ENCODE data around the gene TMEM44. TPM values are rescaled to one million over a fixed set of nuclear protein-coding genes. Genes with fewer than 3 reads are reported as not detected.

TMEM44 gene, protein sequence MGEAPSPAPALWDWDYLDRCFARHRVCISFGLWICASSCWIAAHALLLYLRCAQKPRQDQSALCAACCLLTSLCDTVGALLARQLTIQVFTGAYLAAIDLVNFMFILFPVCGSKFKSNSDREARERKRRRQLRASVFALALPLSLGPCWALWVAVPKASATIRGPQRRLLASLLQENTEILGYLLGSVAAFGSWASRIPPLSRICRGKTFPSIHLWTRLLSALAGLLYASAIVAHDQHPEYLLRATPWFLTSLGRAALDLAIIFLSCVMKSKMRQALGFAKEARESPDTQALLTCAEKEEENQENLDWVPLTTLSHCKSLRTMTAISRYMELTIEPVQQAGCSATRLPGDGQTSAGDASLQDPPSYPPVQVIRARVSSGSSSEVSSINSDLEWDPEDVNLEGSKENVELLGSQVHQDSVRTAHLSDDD
- total RNA-seq (2014; rRNA removed; shearing (Covaris generic); ENCODE audit: low replicate concordance): 4.0 and 17.5 TPM in 2 replicates

DNA sequence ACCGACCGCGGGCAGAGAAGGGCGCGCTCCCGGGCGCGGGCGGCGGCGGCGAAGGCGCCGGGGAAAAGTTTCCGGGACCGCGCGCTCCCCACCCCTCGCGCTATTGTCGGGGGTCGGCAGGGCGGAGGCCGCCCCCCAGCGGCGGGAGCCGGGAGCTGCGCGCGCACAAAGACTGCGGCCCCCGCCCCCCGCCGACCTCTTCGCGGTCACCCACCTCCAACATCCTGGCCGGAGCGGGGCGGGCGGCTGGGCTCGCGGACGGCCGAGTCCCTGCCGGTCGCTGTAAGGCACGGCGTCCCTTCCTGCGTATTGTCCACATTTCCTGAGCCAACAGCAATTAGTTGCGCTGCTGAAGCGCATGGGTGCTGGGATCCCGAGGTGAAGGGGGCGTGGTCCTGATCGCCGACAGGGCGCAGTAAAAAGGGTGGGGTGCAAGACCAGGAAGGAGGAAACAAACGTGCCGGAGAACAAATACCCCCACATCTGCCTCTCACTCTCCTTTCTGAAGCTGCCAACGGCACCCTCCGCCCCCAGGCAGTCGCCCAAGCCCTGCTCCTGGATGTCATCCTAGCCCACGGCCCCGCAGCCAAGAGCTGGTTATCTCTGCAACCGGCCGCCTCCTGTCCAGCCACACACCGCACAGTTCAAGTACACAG, at the start of gene TMEM44:
Gene TMEM44 (minus strand): TSS at position 71 of the 656 bp plus-strand sequence. CDS start 204 bp downstream, outside the sequence.
- in situ Hi-C loops (cut with HindIII; ENCODE audit: low pct_unique_long_range_greater_than_20kb, low sequenced_read_pairs): no loop called here
- peak; percentile 96 for DNase-seq (ENCODE audit: low read depth)

DNA sequence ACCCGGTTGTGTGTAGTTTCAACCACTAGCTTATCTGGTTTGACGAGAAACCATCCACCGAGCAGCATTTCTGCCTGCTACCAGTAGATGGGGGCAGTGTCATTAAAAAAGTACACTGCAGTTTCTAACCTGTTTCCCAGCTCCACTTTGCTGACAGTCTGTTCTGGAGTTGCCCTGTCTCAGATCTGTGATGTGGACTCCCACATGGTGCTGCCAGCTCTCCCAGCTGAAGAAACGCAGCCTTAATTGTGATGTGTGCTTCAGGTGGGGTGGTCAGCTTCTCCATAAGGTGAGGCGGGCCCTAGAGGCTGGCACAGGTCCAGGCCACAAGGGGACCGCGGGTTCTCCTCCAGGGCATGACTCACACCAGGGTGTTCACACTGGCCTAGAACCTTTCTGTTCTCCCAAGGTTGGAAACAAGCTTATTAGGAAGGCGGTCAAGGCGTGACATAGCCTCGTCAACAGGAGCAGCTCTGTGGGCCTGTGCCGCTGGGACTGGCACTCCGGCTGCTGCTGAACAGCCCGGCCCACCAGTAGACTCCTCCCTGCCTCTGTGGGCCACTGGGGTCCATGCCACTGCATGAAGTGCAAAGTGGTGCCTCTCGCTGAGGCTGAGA, 49.6 kb upstream of the TMEM44 start:
- peak; percentile 84 for DNase-seq (ENCODE audit: low read depth)
- in situ Hi-C loops (cut with HindIII; ENCODE audit: low pct_unique_long_range_greater_than_20kb, low sequenced_read_pairs): loop anchor here (10.0 kb wide), 1 partner anchor 572 kb away; no protein-coding TSS in a partner anchor

DNA sequence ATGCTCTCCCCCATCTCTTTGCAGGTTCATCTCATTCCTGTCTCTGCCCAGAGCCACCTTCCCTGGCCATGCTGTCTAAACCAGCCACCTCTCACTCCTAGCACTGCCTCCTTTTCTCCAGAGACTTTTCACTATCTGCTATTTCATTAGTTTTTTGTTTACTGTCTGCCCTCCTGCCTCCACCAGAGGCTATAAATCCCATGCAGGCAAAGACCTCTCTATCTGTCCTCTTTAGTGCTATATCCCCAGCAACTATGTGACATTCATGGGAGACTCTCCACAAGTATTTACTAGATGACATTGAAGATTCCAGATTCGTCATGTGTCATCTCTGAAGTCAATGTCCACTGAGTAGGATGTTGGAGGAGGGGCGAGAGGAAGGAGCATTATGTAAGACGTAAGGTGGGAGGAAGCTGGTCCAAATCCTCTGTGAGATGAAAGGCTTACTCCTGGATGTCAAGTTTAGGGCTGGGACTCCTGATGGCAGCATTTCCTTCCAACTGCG, 49.0 kb upstream of the TMEM44 start:
- no peak for DNase-seq (ENCODE audit: low read depth)
- in situ Hi-C loops (cut with HindIII; ENCODE audit: low pct_unique_long_range_greater_than_20kb, low sequenced_read_pairs): loop anchor here (10.0 kb wide), 1 partner anchor 573 kb away; no protein-coding TSS in a partner anchor

DNA sequence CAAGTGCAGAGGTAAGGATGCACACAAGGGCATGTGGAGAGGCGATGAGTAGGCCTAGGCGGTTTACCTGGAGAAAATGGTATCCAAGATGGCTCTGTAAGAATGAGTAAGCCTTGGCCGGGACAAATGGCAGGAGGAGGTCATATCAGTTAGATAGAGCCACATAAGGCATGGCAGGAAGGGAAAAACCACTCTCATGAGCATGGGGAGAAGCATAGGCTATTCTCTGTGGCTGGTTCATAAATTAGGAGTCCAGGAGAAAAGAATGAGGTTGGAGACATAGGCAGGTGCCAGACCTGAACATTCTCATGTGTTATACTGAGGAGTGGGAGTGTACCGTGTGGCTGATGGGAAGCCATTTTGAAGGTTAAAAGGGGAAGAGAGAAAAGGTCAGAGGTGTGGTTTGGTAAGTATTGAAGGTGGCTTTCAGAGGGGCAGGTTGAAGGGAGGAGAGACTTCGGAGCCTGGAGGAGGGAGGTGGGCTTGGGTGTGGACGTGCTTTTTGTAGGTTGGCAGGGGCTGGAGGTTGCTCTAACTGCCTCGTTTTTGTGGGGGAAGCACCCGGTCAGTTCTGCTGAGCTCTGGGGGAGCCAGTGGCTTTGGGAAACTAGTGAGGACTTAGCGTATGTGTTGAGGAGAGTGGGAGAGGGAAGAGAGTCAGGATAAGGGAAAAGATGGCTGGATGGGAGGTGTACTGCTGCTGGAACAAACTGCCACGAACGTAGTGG, 47.8 kb upstream of the TMEM44 start:
- no peak for DNase-seq (ENCODE audit: low read depth)
- in situ Hi-C loops (cut with HindIII; ENCODE audit: low pct_unique_long_range_greater_than_20kb, low sequenced_read_pairs): loop anchor here (10.0 kb wide), 1 partner anchor 574 kb away; no protein-coding TSS in a partner anchor

DNA sequence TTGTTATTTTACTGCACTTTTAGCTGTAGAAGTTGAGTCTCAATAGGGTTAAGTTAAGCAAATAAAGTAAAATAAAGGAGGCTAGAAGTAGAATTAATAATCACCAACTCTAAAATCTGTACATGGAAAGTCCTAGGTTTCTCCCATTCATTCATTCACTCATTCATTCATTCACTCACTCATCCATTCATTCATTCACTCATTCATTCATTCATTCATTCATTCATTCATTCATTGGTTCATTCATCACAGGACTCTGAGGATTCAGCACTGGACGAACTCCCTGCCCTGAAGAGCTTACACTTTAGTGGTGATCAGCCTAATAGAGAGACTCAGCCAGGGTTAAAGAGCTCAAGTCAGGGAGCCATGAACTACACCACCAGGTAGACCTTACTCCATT, 43.3 kb upstream of the TMEM44 start:
- DNase-seq (ENCODE audit: low read depth): no peak
- in situ Hi-C loops (cut with HindIII; ENCODE audit: low pct_unique_long_range_greater_than_20kb, low sequenced_read_pairs): no loop called here

DNA sequence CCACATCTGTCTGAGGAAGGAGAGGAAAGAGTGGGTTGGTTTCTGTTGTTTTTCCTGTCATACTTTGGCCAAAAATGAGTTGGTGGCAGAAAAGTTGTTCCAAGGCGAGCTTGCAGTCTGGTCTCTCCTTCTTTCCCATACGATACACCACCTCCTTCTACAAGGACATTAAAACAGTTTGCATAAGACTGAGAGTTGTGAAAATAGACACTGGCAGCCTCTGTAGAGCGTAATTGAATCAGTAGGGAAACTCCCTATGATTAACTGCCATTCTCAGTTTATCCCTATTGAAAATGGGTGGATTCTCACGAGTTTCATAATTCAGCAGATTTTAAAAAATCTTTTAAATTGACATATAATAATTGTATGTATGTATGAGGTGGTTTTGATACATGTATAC, 42.5 kb upstream of the TMEM44 start:
- DNase-seq (ENCODE audit: low read depth): no peak
- in situ Hi-C loops (cut with HindIII; ENCODE audit: low pct_unique_long_range_greater_than_20kb, low sequenced_read_pairs): no loop called here

DNA sequence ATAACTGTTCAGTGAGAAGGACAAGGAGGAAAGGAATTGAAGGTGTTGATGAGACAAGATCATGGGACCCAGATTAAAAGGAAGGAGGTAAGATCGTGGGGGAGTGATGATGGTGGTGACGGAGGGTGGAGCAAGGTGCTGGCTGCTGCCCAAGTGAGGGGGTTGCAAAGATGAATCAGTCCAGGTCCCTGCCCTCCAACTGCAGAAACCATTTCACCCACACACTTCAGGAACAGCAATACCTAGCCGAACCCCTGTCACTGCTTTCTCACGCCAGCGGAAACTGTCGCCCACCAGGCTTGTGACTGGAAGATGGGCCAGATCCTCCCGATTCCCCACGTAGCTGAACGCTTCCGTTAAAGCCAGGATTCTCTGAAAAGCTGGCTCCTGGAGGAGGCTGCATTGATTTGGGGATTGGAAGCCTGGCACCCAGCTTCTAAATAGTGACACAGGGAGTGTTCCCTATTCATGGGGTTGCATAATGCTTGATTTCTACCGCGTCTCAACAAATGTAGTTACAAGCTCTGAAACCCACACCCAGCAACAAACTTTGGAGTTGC, 41.9 kb upstream of the TMEM44 start:
- no peak for DNase-seq (ENCODE audit: low read depth)
- in situ Hi-C loops (cut with HindIII; ENCODE audit: low pct_unique_long_range_greater_than_20kb, low sequenced_read_pairs): no loop called here

DNA sequence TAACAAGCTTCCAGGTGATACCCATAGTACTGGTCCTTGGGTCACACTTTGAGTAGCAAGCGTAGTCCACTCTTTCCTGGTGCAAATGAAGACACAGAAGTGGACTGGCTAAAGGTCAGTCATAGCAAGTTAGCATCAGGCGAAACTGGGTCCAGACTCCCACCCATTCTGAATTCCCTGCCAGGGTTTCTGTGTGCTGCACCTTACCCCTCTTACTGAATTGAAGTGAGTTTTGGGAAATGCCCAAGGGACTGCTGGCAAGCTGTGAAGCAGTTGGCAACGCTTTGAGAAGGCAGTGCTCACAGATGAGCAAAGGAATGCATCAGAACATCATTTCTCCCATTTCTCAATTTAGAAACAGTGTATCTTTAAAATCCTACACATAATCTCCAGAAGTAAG, 40.5 kb upstream of the TMEM44 start:
- no peak for DNase-seq (ENCODE audit: low read depth)
- in situ Hi-C loops (cut with HindIII; ENCODE audit: low pct_unique_long_range_greater_than_20kb, low sequenced_read_pairs): no loop called here

DNA sequence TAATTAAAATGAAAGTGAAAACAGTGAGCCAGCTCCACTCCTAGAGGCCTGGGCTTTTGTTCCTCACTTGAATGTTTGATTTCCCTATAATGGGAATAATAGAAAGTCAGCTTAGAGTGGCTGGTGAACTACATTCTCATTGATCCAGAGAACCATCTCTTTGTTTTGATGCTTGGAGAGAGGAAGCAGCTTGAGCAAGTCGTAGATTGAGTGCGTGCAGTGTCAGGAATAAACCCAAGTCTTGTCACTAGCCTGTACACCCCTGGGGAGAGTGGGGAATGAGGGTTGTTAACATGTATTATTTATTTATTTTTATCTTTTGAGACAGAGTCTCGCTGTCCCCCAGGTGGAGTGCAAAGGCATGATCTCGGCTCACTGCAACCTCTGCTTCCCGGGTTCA, 39.7 kb upstream of the TMEM44 start:
- in situ Hi-C loops (cut with HindIII; ENCODE audit: low pct_unique_long_range_greater_than_20kb, low sequenced_read_pairs): no loop called here
- no peak for DNase-seq (ENCODE audit: low read depth)

DNA sequence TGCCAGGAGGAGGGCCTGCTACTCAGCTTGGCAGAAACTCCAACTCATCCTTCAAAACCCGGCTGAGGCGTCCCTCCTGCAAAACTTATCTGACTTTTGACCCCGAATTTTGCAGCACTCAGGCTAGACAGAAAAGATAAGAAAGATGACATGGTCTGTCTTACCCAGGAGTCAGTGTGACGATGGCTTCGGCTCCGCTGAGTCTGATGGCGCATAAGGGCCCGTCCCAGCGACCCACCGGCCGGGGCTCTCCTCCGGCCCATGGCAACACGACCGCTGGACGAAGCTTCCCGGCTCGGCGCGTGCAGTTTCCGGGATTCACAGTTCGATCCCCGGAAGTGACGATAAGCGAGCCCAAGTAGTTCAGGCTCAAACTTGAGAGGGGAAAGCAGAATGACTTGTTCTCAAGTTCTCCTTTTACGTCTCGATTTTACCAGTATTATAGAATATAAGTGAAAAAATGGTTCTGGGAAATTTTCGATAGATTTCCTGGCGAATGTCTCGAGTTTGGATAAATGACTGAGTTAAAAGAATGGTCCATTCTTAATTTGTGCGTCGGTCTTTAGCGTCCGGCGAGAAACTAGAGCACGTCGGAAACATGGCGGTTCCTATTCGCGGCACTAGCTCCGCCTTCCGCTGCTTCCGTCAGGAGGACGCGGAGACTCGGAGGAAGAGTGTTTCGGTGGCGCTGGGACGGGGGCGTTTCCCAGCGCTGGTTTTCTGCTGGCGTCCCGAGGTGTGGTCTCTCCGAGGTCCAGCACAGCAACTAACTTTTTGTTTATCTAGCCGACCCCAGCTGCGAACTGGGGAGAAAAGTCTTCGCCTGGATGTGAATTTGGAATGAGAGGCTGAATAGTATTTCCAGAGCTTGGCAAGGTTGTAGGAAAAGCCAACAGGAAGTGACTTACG, 38.9 kb upstream of the TMEM44 start, which contains the start of gene LSG1:
Gene LSG1 (minus strand): TSS at position 292 of the 909 bp plus-strand sequence. CDS start 29 bp downstream, at position 263.
- in situ Hi-C loops (cut with HindIII; ENCODE audit: low pct_unique_long_range_greater_than_20kb, low sequenced_read_pairs): no loop called here
- peak; percentile 91 for DNase-seq (ENCODE audit: low read depth)

DNA sequence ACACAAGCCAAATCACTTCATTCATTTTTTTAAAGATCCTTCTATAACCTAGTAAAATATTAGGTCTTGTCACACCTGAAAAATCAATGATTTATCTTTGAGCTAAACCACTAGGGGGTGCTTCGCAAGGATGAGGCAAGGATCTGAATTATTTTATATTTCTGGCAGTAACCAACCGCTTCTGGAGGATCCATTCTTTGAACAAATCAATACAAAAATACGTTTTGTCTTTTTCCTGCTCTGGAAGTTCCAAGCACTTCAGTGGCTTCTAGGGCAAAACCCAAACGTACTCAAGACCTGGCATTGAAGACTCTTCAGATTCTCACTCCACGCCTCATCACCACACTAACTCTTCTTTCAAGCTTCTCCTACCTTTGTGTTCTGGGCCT, 38.3 kb upstream of the TMEM44 start:
- DNase-seq (ENCODE audit: low read depth): peak; percentile 55
- in situ Hi-C loops (cut with HindIII; ENCODE audit: low pct_unique_long_range_greater_than_20kb, low sequenced_read_pairs): no loop called here

DNA sequence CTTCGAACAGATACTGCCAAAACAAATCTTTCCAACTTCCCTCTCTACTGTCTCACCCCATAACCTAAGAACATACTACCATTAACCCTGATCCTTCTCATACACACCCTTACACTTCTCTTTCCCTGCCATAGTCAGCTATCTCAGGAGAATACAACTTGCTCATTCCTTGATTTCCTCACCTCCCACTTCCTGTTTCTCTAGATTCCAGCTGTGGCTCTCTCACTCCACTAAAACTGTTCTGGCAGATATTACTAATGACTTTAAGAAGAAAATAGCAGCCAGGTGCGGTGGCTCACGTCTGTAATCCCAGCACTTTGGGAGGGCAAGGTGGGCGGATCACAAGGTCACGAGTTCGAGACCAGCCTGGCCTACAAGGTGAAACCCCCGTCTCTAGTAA, 34.1 kb upstream of the TMEM44 start:
- in situ Hi-C loops (cut with HindIII; ENCODE audit: low pct_unique_long_range_greater_than_20kb, low sequenced_read_pairs): no loop called here
- DNase-seq (ENCODE audit: low read depth): no peak

DNA sequence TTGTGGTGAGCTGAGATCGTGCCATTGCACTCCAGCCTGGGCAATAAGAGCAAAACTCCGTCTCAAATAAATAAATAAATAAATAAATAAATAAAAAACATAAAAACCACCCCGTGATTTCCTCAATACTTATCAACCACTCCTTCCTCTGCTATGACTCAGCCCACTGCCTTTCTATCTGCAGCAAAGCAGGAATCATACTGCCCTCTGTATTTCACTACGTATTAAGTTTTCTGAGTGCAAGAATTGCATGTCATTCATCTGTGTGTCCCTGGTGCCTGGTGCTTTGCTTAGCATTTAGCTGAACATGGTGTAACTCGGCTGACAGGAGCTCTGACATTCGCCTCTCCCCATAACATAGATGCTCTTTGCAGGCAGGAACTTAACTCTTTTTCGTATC, 31.6 kb upstream of the TMEM44 start:
- in situ Hi-C loops (cut with HindIII; ENCODE audit: low pct_unique_long_range_greater_than_20kb, low sequenced_read_pairs): no loop called here
- DNase-seq (ENCODE audit: low read depth): no peak

DNA sequence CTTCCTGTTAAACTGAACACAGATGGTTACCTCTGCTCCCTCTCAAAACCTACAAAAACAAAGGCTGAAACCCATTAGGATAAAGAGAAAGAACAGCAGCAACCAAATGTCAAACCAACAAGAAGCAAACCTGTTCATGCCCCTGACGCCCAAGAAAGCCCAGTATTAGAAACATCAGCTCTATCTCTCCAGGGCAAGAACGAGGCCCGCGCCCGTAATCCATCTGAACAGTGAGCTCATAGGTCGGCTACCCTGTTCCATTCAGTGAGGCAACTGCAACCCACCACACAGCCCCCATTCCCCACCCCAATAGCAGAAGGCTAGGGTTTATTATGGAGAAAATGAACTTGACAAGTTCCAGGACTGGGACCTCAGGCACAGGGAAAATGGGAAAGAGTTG, 28.7 kb upstream of the TMEM44 start:
- in situ Hi-C loops (cut with HindIII; ENCODE audit: low pct_unique_long_range_greater_than_20kb, low sequenced_read_pairs): no loop called here
- DNase-seq (ENCODE audit: low read depth): no peak

DNA sequence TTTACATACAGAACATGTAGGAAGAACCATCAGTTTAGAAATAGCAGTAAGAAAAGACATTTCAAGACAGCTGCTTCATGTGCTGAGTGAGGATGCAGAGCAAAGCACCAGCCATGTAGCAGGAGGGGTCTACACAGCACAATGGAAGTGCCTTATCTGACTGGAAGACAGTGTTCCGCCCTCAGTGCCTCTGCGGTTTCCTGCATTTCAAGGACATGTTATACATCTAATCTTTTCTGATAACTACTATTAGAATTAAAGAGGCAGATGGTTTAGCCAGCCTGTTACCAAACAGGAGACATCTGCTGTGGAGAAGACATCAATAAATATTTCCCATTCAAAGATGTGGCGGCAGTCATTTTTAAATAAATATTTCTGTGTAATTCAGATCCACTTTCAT, 28.2 kb upstream of the TMEM44 start:
- in situ Hi-C loops (cut with HindIII; ENCODE audit: low pct_unique_long_range_greater_than_20kb, low sequenced_read_pairs): no loop called here
- DNase-seq (ENCODE audit: low read depth): no peak

DNA sequence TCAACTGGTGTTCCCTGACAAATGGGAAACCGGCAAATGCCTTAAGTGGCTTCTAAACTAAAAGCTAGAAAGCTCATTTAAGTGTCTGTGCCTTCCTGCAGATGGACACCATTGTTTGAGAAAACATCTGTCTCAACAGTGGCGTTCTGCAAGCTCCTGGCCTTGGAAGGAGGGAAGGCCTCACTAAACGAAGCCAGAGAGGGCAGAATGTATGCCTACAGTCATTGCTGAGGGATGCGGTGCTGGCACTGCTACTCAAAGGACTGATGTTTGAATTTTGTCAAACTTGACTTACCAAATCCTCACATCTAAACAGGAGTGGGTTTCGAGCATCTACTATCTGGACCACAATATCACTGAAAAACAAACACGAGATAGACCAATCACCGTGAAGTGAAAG, 26.6 kb upstream of the TMEM44 start:
- DNase-seq (ENCODE audit: low read depth): no peak
- in situ Hi-C loops (cut with HindIII; ENCODE audit: low pct_unique_long_range_greater_than_20kb, low sequenced_read_pairs): no loop called here
